Urinary bladder (tissue), 4 donors: ENCODE results near the gene HNRNPH3. TPM values are rescaled to one million over a fixed set of nuclear protein-coding genes. Genes with fewer than 3 reads are reported as not detected.
A peak's percentile ranks its signal among the peaks of the same experiment; 100 is the strongest.
"Not testable (repeated sequence)": the region's sequence is repeated elsewhere in the genome, so short reads cannot be mapped to it uniquely, and the experiment has no call there.

Experiments used
- DNase-seq: peaks from one replicate; pipeline ENCODE4 v3.0.0-alpha.2; 2015; ENCODE audit errors: extremely low spot score
- H3K27ac ChIP-seq: one replicate; pipeline ENCODE4 v1.5.1; 2013; ENCODE audit warnings: low read depth, mild to moderate bottlenecking, moderate library complexity
- H3K36me3 ChIP-seq: one replicate; pipeline ENCODE4 v1.6.1; 2013; ENCODE audit warnings: mild to moderate bottlenecking, moderate library complexity; ENCODE audit not compliant: insufficient read depth
- H3K4me1 ChIP-seq: one replicate; pipeline ENCODE4 v1.6.1; 2013; ENCODE audit warnings: mild to moderate bottlenecking, moderate library complexity; ENCODE audit not compliant: insufficient read depth
- H3K4me3 ChIP-seq: one replicate; pipeline ENCODE4 v1.5.1; 2013; ENCODE audit warnings: low read depth, low read length
- WGBS: extraction: QIAGEN DNeasy Blood & Tissue Kit; methylation state at CpG from one replicate; pipeline ENCODE4 v1.1.7; 2013; 5-methylcytosine and 5-hydroxymethylcytosine counted together
- polyA plus RNA-seq: library from polyadenylated mRNA; stranded (reverse); fragments of 200-250 nt; gene quantifications from one replicate; pipeline ENCODE4 v1.2.3, GENCODE V29; 2013
- total RNA-seq: library from RNA; depleted of rRNA; stranded (reverse); fragments of >200 nt; gene quantifications from one replicate; pipeline ENCODE4 v1.2.3, GENCODE V29; 2014
- donor health status: healthy with polysubstance abuse.
- donor health status: healthy.

The HNRNPH3 gene
- total and polyA plus RNA-seq, 2 donors: 54.2 to 209 TPM

- not testable (repeated sequence) for H3K4me3 ChIP-seq, H3K4me1 ChIP-seq, DNase-seq, H3K36me3 ChIP-seq, H3K27ac ChIP-seq
- WGBS: 93% methylated on average over 6 of the region's 6 CpGs
Measured at GRCh38 chr10:68314930-68315329, 16.9 kb upstream of the HNRNPH3 start.

- H3K27ac ChIP-seq: no peak overlapping the region
- H3K36me3 ChIP-seq: no peaks in the 10 kb centered on the region
- no peaks in the 10 kb centered on the region for H3K4me1 ChIP-seq
- no peak for DNase-seq
- H3K4me3 ChIP-seq: no peak overlapping the region
- WGBS: 94% methylated on average over 1 of the region's 1 CpG
Measured at GRCh38 chr10:68315582-68315981, 16.3 kb upstream of the HNRNPH3 start.

GRCh38 chr10:68318331-68319059 lies 13.4 kb upstream of the HNRNPH3 start:
- 74% methylated on average over 1 of the region's 1 CpG for WGBS

GRCh38 chr10:68324396-68324795 lies 7.5 kb upstream of the HNRNPH3 start:
- H3K4me1 ChIP-seq, H3K4me3 ChIP-seq, H3K36me3 ChIP-seq, DNase-seq, H3K27ac ChIP-seq: not testable (repeated sequence)
- 95% methylated on average over 4 of the region's 4 CpGs for WGBS

More at GRCh38 chr10:68318331-68319059, 13.4 kb upstream of the HNRNPH3 start:
- Histone ChIP-seq H3K27ac (no peak overlapping the region), H3K36me3 (no peaks in the 10 kb centered on the region), H3K4me1 (no peaks in the 10 kb centered on the region), H3K4me3 (no peak overlapping the region)
- no peak for DNase-seq

- Histone ChIP-seq H3K36me3 (no peaks in the 10 kb centered on the region), H3K27ac (peak overlapping the region; percentile 41), H3K4me3 (no peak overlapping the region), H3K4me1 (no peaks in the 10 kb centered on the region)
- WGBS: 19% methylated on average over 4 of the region's 4 CpGs
- DNase-seq: peak; percentile 47
Measured at GRCh38 chr10:68327889-68328786, 3.7 kb upstream of the HNRNPH3 start.

GRCh38 chr10:68329506-68329861 lies 2.4 kb upstream of the HNRNPH3 start:
- Histone ChIP-seq H3K4me3 (no peak overlapping the region), H3K4me1 (no peaks in the 10 kb centered on the region), H3K27ac (no peak overlapping the region), H3K36me3 (no peaks in the 10 kb centered on the region)
- no peak for DNase-seq
- WGBS: 99% methylated on average over 1 of the region's 1 CpG

GRCh38 chr10:68330852-68331454 lies 911 bp upstream of the HNRNPH3 start:
- no peaks in the 10 kb centered on the region for H3K4me1 ChIP-seq
- H3K27ac ChIP-seq: peak overlapping the region; percentile 92
- WGBS: 18% methylated on average over 29 of the region's 29 CpGs
- DNase-seq: no peak
- H3K36me3 ChIP-seq: no peaks in the 10 kb centered on the region
- peak overlapping the region; percentile 78 for H3K4me3 ChIP-seq

GRCh38 chr10:68332259-68333057 lies 594 bp downstream of the HNRNPH3 start, which contains the start of gene PBLD:
Gene PBLD, minus strand, starts transcription at chr10:68332928. Its CDS starts 26,084 bp downstream, at chr10:68306844.
- Histone ChIP-seq H3K4me3 (peak within 1 kb of the TSS; percentile 78), H3K4me1 (no peaks in the 10 kb centered on the region), H3K36me3 (no peaks in the 10 kb centered on the region), H3K27ac (peak within 1 kb of the TSS; percentile 98)
- peak; percentile 73 for DNase-seq
- under 1% methylated on average over 51 of the region's 51 CpGs for WGBS

- peak overlapping the region; percentile 98 for H3K27ac ChIP-seq
- peak overlapping the region; percentile 78 for H3K4me3 ChIP-seq
- under 1% methylated on average over 10 of the region's 10 CpGs for WGBS
- no peaks in the 10 kb centered on the region for H3K4me1 ChIP-seq
- DNase-seq: no peak
- no peaks in the 10 kb centered on the region for H3K36me3 ChIP-seq
Measured at GRCh38 chr10:68333058-68333395, 1.2 kb downstream of the HNRNPH3 start.

GRCh38 chr10:68333440-68334431 lies 1.9 kb downstream of the HNRNPH3 start:
- Histone ChIP-seq H3K36me3 (no peaks in the 10 kb centered on the region), H3K4me3 (peak overlapping the region; percentile 78), H3K4me1 (no peaks in the 10 kb centered on the region), H3K27ac (no peak overlapping the region)
- 1% methylated on average over 10 of the region's 10 CpGs for WGBS
- no peak for DNase-seq

GRCh38 chr10:68334672-68335467 lies 3.0 kb downstream of the HNRNPH3 start:
- Histone ChIP-seq H3K27ac (no peak overlapping the region), H3K4me1 (no peaks in the 10 kb centered on the region), H3K4me3 (peak overlapping the region; percentile 29), H3K36me3 (no peaks in the 10 kb centered on the region)
- whole genome bisulfite sequencing: 4% methylated on average over 8 of the region's 8 CpGs
- DNase-seq: no peak
